K562 (cell line): ENCODE measurements around the gene ABCB4. TPM values are rescaled to one million over a fixed set of nuclear protein-coding genes. Genes with fewer than 3 reads are reported as not detected.

Source experiments
- ATAC-seq: fragments of 200-7000 bp; cut with Tn5 transposase; 3 replicates; pipeline ENCODE4 v1.9.1; 2020; ENCODE audit warnings: moderate library complexity
- BruUV-seq: library from RNA; stranded (reverse); fragments of 400-500 nt; replicated peaks from 2 replicates; lab custom pipeline; 2021; lab: Mats Ljungman, UMichigan
- CTCF ChIA-PET: fragments of 300-600 bp; formaldehyde crosslinking; extraction: SDS; loops from one replicate; lab custom pipeline; 2021; ENCODE audit warnings: low intra/inter-chr PET ratio; lab: Yijun Ruan, JAX
- POLR2A ChIA-PET: fragments of 300-600, 350-650 bp; sonication (Branson Sonifier 250); formaldehyde crosslinking; extraction: SDS; loops from one replicate; lab custom pipeline; 2021; ENCODE audit warnings: antibody characterized with exemption, inconsistent platforms; lab: Yijun Ruan, JAX
- DNase-seq, 4 experiments: peaks; one replicate each; pipeline versions ENCODE4 v3.0.0 to v3.0.0-alpha.2; 2011 to 2018; ENCODE audit warnings: low spot score in 3 of 4, mixed read lengths in 3 of 4; ENCODE audit errors: extremely low read depth in 1 of 4
- FAIRE-seq: peaks from 2 replicates; lab custom pipeline; 2011; peaks lifted over from hg19 to GRCh38; lab: Jason Lieb, UNC
- H2AFZ ChIP-seq: 2 replicates; pipeline ENCODE4 v1.6.0; 2011; ENCODE audit warnings: low read depth, low read length, control low read depth, inconsistent platforms
- H3K27ac ChIP-seq: fragments of 200-600 bp; 3 replicates; pipeline ENCODE4 v1.8.0; 2011; ENCODE audit warnings: low read depth, mild to moderate bottlenecking, control low read depth, inconsistent platforms, low read length, moderate library complexity, mixed read lengths; ENCODE audit errors: extremely low read depth
- H3K27me3 ChIP-seq, 2 experiments: fragments of 300-600 bp in 1 of 2; 2 replicates in 1 of 2; 3 replicates in 1 of 2; pipeline versions ENCODE4 v1.6.0 to v1.8.0; 2011; ENCODE audit warnings: inconsistent platforms in 2 of 2, low read length in 2 of 2, mild to moderate bottlenecking in 1 of 2, mixed read lengths in 1 of 2, moderate library complexity in 1 of 2; ENCODE audit not compliant: control insufficient read depth in 2 of 2, insufficient read depth in 2 of 2
- H3K36me3 ChIP-seq: fragments of 300-600 bp; 3 replicates; pipeline ENCODE4 v1.8.0; 2011; ENCODE audit warnings: mild to moderate bottlenecking, low read length, inconsistent platforms; ENCODE audit not compliant: control insufficient read depth, insufficient read depth
- H3K4me1 ChIP-seq, 2 experiments: fragments of 200-600 bp in 1 of 2; replicated peaks in 1 of 2; 2 replicates in 1 of 2; 3 replicates in 1 of 2; pipeline versions ENCODE4 v1.5.1 to v1.8.0; 2011; ENCODE audit warnings: inconsistent platforms in 2 of 2, low read length in 2 of 2, mild to moderate bottlenecking in 1 of 2, mixed read lengths in 1 of 2, moderate library complexity in 1 of 2; ENCODE audit not compliant: control insufficient read depth in 2 of 2, insufficient read depth in 2 of 2
- H3K4me2 ChIP-seq: 2 replicates; pipeline ENCODE4 v1.6.1; 2011; ENCODE audit warnings: low read length, control low read depth, inconsistent platforms, mixed read lengths; ENCODE audit not compliant: insufficient read depth
- H3K4me3 ChIP-seq: fragments of 200-600 bp; sonication (generic), shearing (Covaris generic); 2 replicates; pipeline ENCODE4 v1.5.1; 2016; ENCODE audit warnings: control low read depth, inconsistent platforms
- H3K79me2 ChIP-seq: fragments of 200-600 bp; 3 replicates; pipeline ENCODE4 v1.8.0; 2011; ENCODE audit warnings: low read length, inconsistent platforms; ENCODE audit not compliant: control insufficient read depth, insufficient read depth
- H3K9ac ChIP-seq, 2 experiments: 2 replicates each; pipeline versions ENCODE4 v1.6.0 to v1.6.1; 2011; ENCODE audit warnings: low read depth in 2 of 2, low read length in 2 of 2, control low read depth in 1 of 2, inconsistent platforms in 1 of 2, mild to moderate bottlenecking in 1 of 2, mixed read lengths in 1 of 2; ENCODE audit not compliant: insufficient read depth in 1 of 2
- H3K9me1 ChIP-seq: one replicate; pipeline ENCODE4 v1.6.0; 2011; ENCODE audit warnings: inconsistent platforms, mild to moderate bottlenecking, low read length, moderate library complexity; ENCODE audit not compliant: control insufficient read depth, insufficient read depth
- H3K9me3 ChIP-seq: replicated peaks from 2 replicates; pipeline ENCODE4 v1.5.1; 2011; ENCODE audit warnings: low read depth, low read length, inconsistent platforms; ENCODE audit not compliant: control insufficient read depth, insufficient read depth
- H4K20me1 ChIP-seq: replicated peaks from 2 replicates; pipeline ENCODE4 v1.6.1; 2011; ENCODE audit warnings: low read length, inconsistent platforms, mixed read lengths; ENCODE audit not compliant: control insufficient read depth, insufficient read depth
- CBX1 ChIP-seq: sonication (generic); IDR thresholded peaks from 2 replicates; pipeline ENCODE4 v1.6.1; 2016; ENCODE audit warnings: antibody characterized with exemption, low read depth, mild to moderate bottlenecking
- CREBBP ChIP-seq: IDR thresholded peaks from one replicate; pipeline ENCODE4 v1.6.1; 2012; ENCODE audit warnings: low read depth, mild to moderate bottlenecking, control low read depth, inconsistent platforms, low read length
- EHMT2 ChIP-seq: fragments of 450-650 bp; IDR thresholded peaks from 2 replicates; pipeline ENCODE4 v1.6.1; 2018; ENCODE audit warnings: antibody characterized with exemption
- HDAC1 ChIP-seq, 2 experiments: fragments of 450-650 bp; IDR thresholded peaks; 2 replicates each; pipeline ENCODE4 v1.6.1; 2016 to 2017; ENCODE audit warnings: inconsistent platforms in 1 of 2, mild to moderate bottlenecking in 1 of 2, moderate library complexity in 1 of 2
- HDAC8 ChIP-seq: fragments of 450-650 bp; IDR thresholded peaks from 2 replicates; pipeline ENCODE4 v1.6.1; 2016; ENCODE audit warnings: mild to moderate bottlenecking, missing genetic modification characterization, moderate library complexity, missing compliant biosample characterization
- HOXB6 ChIP-seq: fragments of 250-450 bp; sonication (Bioruptor Pico); IDR thresholded peaks from 2 replicates; pipeline ENCODE4 v1.5.1; 2022; ENCODE audit warnings: mild to moderate bottlenecking, borderline replicate concordance
- NFE2L1 ChIP-seq: fragments of 450-650 bp; IDR thresholded peaks from 2 replicates; pipeline ENCODE4 v1.6.1; 2016; ENCODE audit warnings: missing genetic modification characterization, low read depth, mild to moderate bottlenecking, missing compliant biosample characterization, moderate library complexity, borderline replicate concordance
- PRPF4 ChIP-seq: fragments of 200-400 bp; formaldehyde crosslinking; IDR thresholded peaks from one replicate; pipeline ENCODE4 v1.6.1; 2017; ENCODE audit warnings: low read length, low read depth, mild to moderate bottlenecking; ENCODE audit not compliant: insufficient read depth, poor library complexity, severe bottlenecking
- RBM15 ChIP-seq: fragments of 200-400 bp; formaldehyde crosslinking; IDR thresholded peaks from 2 replicates; pipeline ENCODE4 v1.6.1; 2018; ENCODE audit warnings: mild to moderate bottlenecking, low read length, moderate library complexity; ENCODE audit not compliant: insufficient read depth
- ZBTB26 ChIP-seq: fragments of 450-650 bp; formaldehyde crosslinking; IDR thresholded peaks from 2 replicates; pipeline ENCODE4 v1.4.0; 2022; ENCODE audit warnings: missing genetic modification characterization
- ZNF280A ChIP-seq: fragments of 450-650 bp; IDR thresholded peaks from 2 replicates; pipeline ENCODE4 v1.6.1; 2018; ENCODE audit warnings: mild to moderate bottlenecking, low read depth; ENCODE audit not compliant: partially characterized antibody
- ZNF518B ChIP-seq: fragments of 250-450 bp; sonication (Bioruptor Pico); IDR thresholded peaks from 2 replicates; pipeline ENCODE4 v1.5.0; 2021; ENCODE audit warnings: mild to moderate bottlenecking, moderate library complexity
- ZNF695 ChIP-seq: fragments of 450-650 bp; formaldehyde crosslinking; IDR thresholded peaks from 2 replicates; pipeline ENCODE4 v1.4.0; 2020; ENCODE audit warnings: mild to moderate bottlenecking, moderate library complexity
- in situ Hi-C: fragments of 300-500 bp; cut with MboI; formaldehyde crosslinking; loops from 4 replicates; pipeline ENCODE4 v1.15.0; 2018; ENCODE audit warnings: inconsistent platforms, mixed read lengths
- intact Hi-C: fragments of 100-400 bp; cut with micrococcal nuclease; formaldehyde crosslinking; loops from 2 replicates; pipeline ENCODE4 v1.14.2; 2022
- polyA plus RNA-seq, 8 experiments: library from polyadenylated mRNA; depleted of rRNA in 4 of 8; stranded (reverse) in 5 of 8; unstranded in 3 of 8; fragments of >200 nt; fragmentation: Nextera tagmentation in 2 of 8; fragmentation: Illumina TruSeq in 1 of 8; extraction: Ambion mirVana in 2 of 8; extraction: Trizol in 1 of 8; gene quantifications; 2 replicates each; pipeline versions ENCODE4 v1.2.1 to v1.2.3, GENCODE V29; 2011 to 2014; ENCODE audit warnings: inconsistent platforms in 1 of 8, missing spikeins in 1 of 8
- total RNA-seq, 7 experiments: library from RNA; depleted of rRNA in 6 of 7; stranded (reverse); fragments of >200 nt in 6 of 7; fragmentation: Illumina TruSeq in 2 of 7; extraction: Trizol in 2 of 7; gene quantifications; 2 replicates each; pipeline versions ENCODE4 v1.2.1 to v1.2.3, GENCODE V29; 2011 to 2021; ENCODE audit warnings: low replicate concordance in 1 of 7

ABCB4 gene
- total and polyA plus RNA-seq, 9 of the 15 experiments (the other 6 are each of a cell fraction or from before 2014, with no cell fraction given) = 0.06 to 0.73 (median 0.40) TPM

GRCh38 chr7:87411186-87411585, 64.3 kb downstream of the ABCB4 start (continued):
- TF ChIP-seq ZNF518B (CRISPR knock-in tag) (no peak), ZBTB26 (CRISPR knock-in tag) (no peak), CREBBP (no peak)

GRCh38 chr7:87404674-87405073, 70.8 kb downstream of the ABCB4 start:
- in situ Hi-C loops = loop anchor here (25.0 kb wide), 1 partner anchor 492 kb away; no protein-coding TSS in a partner anchor
- POLR2A ChIA-PET = interaction anchor here (1.7 kb wide), 1 partner anchor 8 kb away, joined by 5 read pairs; no protein-coding TSS in a partner anchor
- ATAC-seq = no peak
- TF ChIP-seq CBX1 (no peak), RBM15 (no peak), HOXB6 (CRISPR knock-in tag) (no peak), EHMT2 (no peak), HDAC1 (IDR thresholded peaks at IDR 0.05) (no peak), HDAC8 (no peak), ZNF280A (no peak), ZNF695 (no peak), NFE2L1 (tag) (no peak), PRPF4 (no peak)

More at GRCh38 chr7:87404674-87405073, 70.8 kb downstream of the ABCB4 start:
- H3K4me1 ChIP-seq = no peaks in the 10 kb centered on the region
- FAIRE-seq (no peak), DNase-seq (no peak)
- H2AFZ ChIP-seq = no peak overlapping the region
- no peak overlapping the region for H3K4me3 ChIP-seq
- H3K79me2 ChIP-seq = no peaks in the 10 kb centered on the region
- no peaks in the 10 kb centered on the region for H3K36me3 ChIP-seq
- H3K9me3 ChIP-seq = no peaks in the 10 kb centered on the region
- CTCF ChIA-PET = no interaction called here
- H3K27ac ChIP-seq = no peak overlapping the region
- H3K27me3 ChIP-seq = no peaks in the 10 kb centered on the region
- H3K4me2 ChIP-seq = no peak overlapping the region
- no peaks in the 10 kb centered on the region for H3K9me1 ChIP-seq
- H3K9ac ChIP-seq = no peak overlapping the region
- BruUV-seq = no TSS peak
- intact Hi-C loops = no loop called here
- H4K20me1 ChIP-seq = no peaks in the 10 kb centered on the region
